Fibroblast of peridontal ligament (primary cell): ENCODE data around the gene HSPA12A.

Experiments used
- DNase-seq: peaks from one replicate; pipeline ENCODE4 v3.0.0-alpha.2; 2010; ENCODE audit errors: extremely low read depth

The HSPA12A gene

GRCh38 chr10:116691635-116692034 is 50.7 kb downstream of the HSPA12A start:
- peak; percentile 40 for DNase-seq

DNA sequence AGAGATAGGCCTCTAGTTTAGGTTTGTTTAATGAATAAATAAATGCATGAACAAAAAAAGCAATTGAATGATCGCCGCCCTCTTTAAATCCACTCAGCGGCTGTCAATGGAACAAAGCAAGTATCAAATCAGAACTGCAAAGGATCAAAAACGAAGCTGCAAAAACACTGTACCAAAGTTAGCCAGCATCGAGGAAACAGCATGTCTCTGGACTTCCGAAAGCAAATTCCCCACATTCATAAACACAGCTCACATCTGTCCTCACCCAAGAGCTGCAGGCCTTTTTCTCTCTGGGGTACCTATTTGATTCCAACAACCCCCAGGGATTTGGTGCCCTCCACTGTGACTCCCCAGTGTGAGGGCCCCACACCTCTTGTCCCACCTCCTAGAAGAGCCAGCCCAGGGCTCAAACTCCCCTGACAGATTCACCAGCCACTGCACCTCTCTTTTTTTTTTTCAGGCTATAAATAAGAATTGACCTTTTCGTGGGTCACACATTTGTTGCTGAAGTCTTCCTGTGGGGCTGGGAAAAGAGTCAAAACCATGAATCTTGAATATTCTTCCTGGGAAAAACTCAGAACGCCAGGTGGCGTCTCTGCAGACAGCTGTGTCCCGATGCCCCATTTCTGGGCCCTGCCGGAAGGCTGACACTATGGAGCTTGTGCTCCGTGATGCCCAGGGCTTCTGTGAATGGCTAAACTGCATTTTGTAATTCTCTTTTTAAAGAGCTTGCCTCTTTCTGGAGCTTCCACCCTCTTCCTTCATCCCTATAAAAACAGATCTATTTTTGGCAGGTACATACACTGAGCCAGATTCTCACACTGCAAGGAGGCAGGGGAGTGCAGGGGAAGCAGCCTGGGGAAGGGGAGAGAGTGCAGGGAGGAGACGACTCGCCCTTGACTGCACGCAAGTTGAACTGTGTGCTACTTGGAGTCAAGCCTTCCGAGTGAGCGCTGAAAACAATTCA is 51.7 kb downstream of the HSPA12A start:
- no peak for DNase-seq

DNA sequence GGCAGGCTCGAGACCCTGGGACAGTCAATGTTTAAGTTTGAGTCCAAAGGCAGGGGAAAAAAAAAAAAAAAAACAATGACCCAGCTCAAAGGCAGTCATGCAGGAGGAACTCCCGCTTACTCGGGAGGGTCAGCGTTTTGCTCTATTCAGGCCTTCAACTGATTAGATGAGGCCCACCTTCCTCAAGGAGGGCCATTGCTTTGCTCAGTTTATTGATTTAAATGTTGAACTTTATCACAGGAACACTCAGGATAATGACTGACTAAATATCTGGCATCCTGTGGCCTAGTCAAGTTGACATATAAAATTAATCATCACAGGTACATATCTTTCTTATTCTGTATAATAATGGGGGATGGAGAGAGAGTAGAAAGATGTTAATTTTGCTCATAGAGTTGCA is 52.6 kb downstream of the HSPA12A start:
- DNase-seq: no peak

DNA sequence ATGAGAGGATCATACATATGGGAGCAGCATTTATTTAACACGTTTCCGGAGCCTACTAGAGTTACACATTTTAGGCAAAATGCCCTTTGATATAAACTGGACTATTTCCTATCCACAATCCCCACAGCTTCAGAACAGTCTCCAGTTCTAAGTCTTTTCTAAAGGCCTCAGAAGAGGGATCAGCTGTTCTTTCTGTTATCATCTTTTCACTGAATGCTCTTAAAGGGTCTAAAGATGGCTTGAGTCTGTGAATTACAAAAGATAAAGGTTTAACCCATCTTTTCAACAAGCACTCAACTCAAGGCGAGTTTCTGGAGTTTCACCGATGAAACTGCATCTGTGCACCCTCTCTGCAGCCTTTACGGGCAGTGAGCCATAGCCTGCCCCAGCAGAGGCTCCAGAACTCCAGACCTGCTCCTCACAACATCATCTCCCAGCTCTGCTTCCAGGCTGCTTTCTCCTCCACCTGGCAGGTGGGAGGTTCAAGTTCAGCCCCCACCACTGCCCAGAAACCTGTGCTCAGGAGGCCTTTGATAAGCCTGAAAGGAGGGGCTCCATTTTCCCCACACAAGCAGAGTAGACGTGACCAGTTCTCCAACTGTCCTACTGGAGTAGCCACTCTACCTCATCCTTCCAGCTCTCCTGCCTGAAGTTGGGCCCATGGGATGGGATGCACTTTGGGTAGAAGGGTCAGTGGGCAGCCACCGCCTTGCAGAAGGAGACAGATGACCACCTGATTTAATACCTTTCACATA is 53.4 kb downstream of the HSPA12A start:
- DNase-seq: peak; percentile 44

DNA sequence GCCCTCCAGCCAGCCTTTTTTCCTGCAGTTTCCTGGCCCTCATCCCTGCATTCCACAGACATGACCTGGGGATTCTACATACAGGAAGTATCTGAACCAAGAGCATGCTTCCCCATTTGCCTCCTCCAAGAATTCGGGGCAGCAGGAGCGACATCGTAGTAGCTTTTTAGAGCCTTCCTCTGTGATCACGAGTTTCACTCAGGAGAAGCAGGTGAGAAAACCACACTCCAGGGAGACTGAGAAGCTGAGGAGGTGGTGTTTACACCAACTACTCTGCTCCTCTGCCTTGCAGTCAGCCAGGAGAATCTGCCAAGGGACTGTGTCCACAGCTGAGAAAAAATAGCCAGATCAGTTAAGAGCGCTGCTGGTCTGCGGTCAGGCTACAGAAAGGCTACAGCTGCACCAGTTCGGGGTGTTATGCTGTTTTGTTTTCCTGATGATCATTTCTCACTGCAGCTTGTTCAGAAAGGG is 54.1 kb downstream of the HSPA12A start:
- no peak for DNase-seq

GRCh38 chr10:116687633-116688032 is 54.7 kb downstream of the HSPA12A start:
- DNase-seq: no peak

DNA sequence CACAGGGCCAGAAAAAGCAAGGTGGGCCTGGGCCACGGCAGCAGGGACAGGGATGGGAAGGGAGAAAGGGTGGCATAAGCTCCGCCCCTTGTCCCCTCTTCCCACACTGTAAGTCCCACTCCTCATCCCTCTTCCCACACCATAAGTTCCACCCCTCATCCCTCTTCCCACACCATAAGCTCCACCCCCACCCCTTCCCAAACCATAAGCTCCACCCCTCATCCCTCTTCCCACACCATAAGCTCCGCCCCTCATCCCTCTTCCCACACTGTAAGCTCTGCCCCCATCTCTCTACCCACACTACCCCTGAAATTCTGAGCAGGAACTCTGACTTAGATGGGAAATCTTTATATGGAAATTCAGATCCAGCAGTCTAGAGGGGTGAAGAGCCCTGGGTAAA is 55.7 kb downstream of the HSPA12A start:
- no peak for DNase-seq

GRCh38 chr10:116685807-116686206 is 56.6 kb downstream of the HSPA12A start:
- no peak for DNase-seq

GRCh38 chr10:116684781-116685180 is 57.6 kb downstream of the HSPA12A start:
- DNase-seq: no peak

- DNase-seq: no peak
Measured at GRCh38 chr10:116683821-116684220, 58.5 kb downstream of the HSPA12A start.

- DNase-seq: no peak
Measured at GRCh38 chr10:116683166-116683565, 59.2 kb downstream of the HSPA12A start.

- no peak for DNase-seq
Measured at GRCh38 chr10:116679351-116679750, 63.0 kb downstream of the HSPA12A start.

GRCh38 chr10:116676633-116677032 is 65.7 kb downstream of the HSPA12A start:
- no peak for DNase-seq

DNA sequence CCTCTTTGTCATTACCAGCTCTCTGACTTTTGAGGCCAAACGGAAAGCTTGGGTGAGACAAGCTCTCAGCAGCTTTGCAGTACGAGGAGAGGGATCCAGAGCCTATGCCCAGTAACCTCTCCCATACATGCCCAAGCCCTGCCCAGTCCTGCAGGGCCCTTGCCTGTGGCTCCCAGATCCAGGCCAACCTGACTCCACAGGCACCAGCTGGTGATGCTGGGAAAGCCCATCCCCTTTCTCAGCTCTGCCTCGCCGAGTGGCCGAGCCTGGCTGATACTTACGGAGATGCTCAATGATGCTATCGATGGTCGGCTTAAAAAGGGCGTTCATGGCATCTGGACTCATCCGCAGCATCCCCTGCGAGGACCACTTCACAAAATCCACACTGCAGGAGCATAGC is 66.2 kb downstream of the HSPA12A start:
- no peak for DNase-seq

DNA sequence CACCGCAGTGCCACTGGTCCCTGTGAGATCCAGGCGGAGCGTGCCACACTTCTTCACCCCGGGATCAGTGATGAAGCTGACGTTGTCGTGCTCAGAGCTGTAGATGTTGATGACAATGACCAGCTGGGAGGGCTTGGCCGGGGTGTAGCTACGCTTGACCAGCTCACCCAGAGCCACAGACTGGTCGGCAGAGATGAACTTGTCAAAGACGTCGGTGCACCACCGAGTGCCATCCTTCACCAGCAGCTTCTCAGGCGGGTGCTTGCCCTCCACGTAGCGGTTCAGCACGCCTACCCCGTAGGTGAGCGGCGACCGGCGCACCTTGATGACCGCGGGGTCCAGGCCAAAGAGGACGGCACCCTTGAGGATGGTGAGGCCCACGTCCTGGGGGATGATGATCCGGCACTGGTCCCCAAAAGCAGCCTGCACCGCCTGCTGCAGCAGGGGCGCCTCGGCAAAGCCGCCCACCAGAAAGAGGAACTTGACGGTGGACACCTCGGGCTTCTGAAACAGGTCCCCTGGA is 67.4 kb downstream of the HSPA12A start:
- no peak for DNase-seq

GRCh38 chr10:116673866-116674265 is 68.5 kb downstream of the HSPA12A start:
- DNase-seq: peak; percentile 21

DNA sequence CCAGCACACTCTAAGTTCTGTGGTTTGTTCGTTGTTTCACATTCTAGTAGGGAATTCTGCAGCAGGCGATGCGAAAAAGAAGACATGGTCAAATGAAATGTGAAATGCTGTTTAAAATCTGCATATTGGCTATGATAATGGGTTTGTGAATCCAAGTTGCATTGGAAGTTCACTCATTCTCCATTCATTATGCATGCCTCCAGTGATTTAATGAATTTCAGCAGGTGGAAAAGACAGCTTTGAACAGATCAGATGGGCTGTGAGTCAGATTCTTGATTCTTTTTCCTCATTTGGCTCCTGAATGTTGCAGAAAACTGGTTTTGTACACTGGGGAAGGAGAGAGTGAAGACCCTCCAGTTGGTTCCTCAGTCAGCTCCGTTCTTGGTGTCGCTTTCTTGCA is 69.5 kb downstream of the HSPA12A start:
- no peak for DNase-seq

GRCh38 chr10:116671274-116671926 is 71.0 kb downstream of the HSPA12A start:
- DNase-seq: no peak

- no peak for DNase-seq
Measured at GRCh38 chr10:116670706-116671105, 71.7 kb downstream of the HSPA12A start.

DNA sequence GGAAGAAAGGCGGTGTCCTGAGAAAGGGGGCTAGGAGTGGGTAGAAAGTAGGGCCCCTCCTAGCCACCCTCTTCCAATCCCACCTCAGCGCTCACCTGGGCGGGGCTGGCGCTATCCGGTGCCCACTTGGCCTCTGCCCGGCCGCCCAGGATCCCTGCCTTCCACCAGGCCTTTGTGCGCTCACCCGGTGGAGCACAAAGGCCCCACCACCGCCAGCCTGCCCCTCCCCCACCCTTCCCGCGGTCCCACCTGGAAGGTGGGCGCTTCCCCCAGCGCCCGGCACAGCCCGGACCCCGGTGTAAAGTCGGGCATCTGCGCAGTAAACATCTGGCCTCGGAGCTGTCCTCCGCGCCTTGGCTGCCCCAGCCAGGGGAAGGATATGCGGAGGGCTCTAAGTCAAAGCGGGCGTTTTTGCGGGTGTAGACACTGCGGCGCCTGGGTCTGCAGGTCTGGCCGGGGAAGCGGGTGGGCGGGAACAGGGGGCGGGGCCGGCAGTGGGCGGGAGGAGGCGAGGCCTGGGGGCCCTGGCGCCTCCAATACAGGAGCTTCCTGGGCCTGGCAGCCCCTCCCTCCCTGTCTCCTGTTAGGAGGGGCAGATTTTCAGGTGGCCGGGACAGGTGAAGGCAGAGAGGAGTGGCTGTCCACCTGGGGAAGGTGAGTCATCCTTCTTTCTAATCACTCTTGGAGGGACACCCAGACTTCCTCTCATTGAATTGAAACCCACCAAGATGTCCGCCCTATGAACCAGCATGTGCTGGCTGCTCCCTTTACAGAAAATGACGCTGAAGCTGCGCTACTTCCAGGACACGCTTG is 72.3 kb downstream of the HSPA12A start:
- DNase-seq: no peak

- DNase-seq: no peak
Measured at GRCh38 chr10:116669080-116669479, 73.3 kb downstream of the HSPA12A start.
